Activated CD8-positive, alpha-beta T cell treated with anti-CD3 and anti-CD28 coated beads for 36 hours (primary cell): Measurements from ENCODE around the gene ZNF155. TPM values are rescaled to one million over a fixed set of nuclear protein-coding genes. Genes with fewer than 3 reads are reported as not detected.
"Not testable (repeated sequence)": the region's sequence is repeated elsewhere in the genome, so short reads cannot be mapped to it uniquely, and the experiment has no call there.

Source experiments
- ATAC-seq: fragments of 200-7000 bp; cut with Tn5 transposase; one replicate; pipeline ENCODE4 v1.10.0; 2021; ENCODE audit warnings: mild to moderate bottlenecking, moderate library complexity
- CTCF ChIA-PET: fragments of 350-600 bp; sonication (Branson Sonifier 250); formaldehyde crosslinking; loops from one replicate; lab custom pipeline; 2021; ENCODE audit warnings: antibody characterized with exemption; lab: Charles Lee
- POLR2A ChIA-PET: fragments of 350-600 bp; sonication (Branson Sonifier 250); formaldehyde crosslinking; loops from one replicate; lab custom pipeline; 2021; ENCODE audit warnings: antibody characterized with exemption; lab: Charles Lee
- DNase-seq: peaks from one replicate; pipeline ENCODE4 v3.0.0-alpha.2; 2020
- H3K27ac Mint-ChIP-seq: one replicate; pipeline ENCODE4 v1.8.0; 2021; ENCODE audit warnings: mild to moderate bottlenecking, mixed read lengths
- H3K27me3 Mint-ChIP-seq: one replicate; pipeline ENCODE4 v1.8.0; 2021; ENCODE audit warnings: mixed read lengths
- H3K36me3 Mint-ChIP-seq: one replicate; pipeline ENCODE4 v1.8.0; 2021; ENCODE audit warnings: low read depth, mixed read lengths
- H3K4me1 Mint-ChIP-seq: one replicate; pipeline ENCODE4 v1.8.0; 2021; ENCODE audit warnings: low read depth, mixed read lengths
- H3K4me3 Mint-ChIP-seq: one replicate; pipeline ENCODE4 v1.8.0; 2021; ENCODE audit warnings: mild to moderate bottlenecking, moderate library complexity, mixed read lengths
- H3K9me3 Mint-ChIP-seq: one replicate; pipeline ENCODE4 v1.8.0; 2021; ENCODE audit warnings: mixed read lengths
- CTCF ChIP-seq: fragments of 200-600 bp; IDR thresholded peaks from one replicate; pipeline ENCODE4 v1.8.0; 2022; ENCODE audit warnings: antibody characterized with exemption, mild to moderate bottlenecking
- intact Hi-C: fragments of 100-400 bp; cut with micrococcal nuclease; formaldehyde crosslinking; loops from one replicate; pipeline ENCODE4 v1.10.0; 2022
- total RNA-seq, 2 experiments: library from RNA; stranded (reverse); gene quantifications; one replicate each; pipeline ENCODE4 v1.2.3, GENCODE V29; 2021

The ZNF155 gene
- total RNA-seq, 2 experiments from 2014 or later = 2.6 to 2.9 TPM

GRCh38 chr19:43940719-43941118, 43.3 kb upstream of the ZNF155 start:
- no peak for ATAC-seq
- ChIA-PET CTCF (no interaction called here), POLR2A (interaction anchor here (0.7 kb wide), 1 partner anchor 333 kb away, joined by 3 read pairs; no protein-coding TSS in a partner anchor)
- H3K4me1 Mint-ChIP-seq = peaks cover 2% of the 10 kb centered on the region
- no peak overlapping the region for H3K27ac Mint-ChIP-seq
- intact Hi-C loops = no loop called here
- H3K4me3 Mint-ChIP-seq = no peak overlapping the region
- DNase-seq = no peak
- peaks cover 3% of the 10 kb centered on the region for H3K9me3 Mint-ChIP-seq
- no peak for TF ChIP-seq CTCF
- H3K27me3 Mint-ChIP-seq = peaks cover 7% of the 10 kb centered on the region
- no peaks in the 10 kb centered on the region for H3K36me3 Mint-ChIP-seq

- no peak overlapping the region for H3K4me3 Mint-ChIP-seq
- H3K9me3 Mint-ChIP-seq = peaks cover 7% of the 10 kb centered on the region
- H3K4me1 Mint-ChIP-seq = no peaks in the 10 kb centered on the region
- POLR2A ChIA-PET = interaction anchor here (0.7 kb wide), 1 partner anchor 332 kb away, joined by 3 read pairs; no protein-coding TSS in a partner anchor
- CTCF ChIA-PET = no interaction called here
- peaks cover 10% of the 10 kb centered on the region for H3K27me3 Mint-ChIP-seq
- DNase-seq (no peak), ATAC-seq (no peak)
- intact Hi-C loops = no loop called here
- no peak overlapping the region for H3K27ac Mint-ChIP-seq
- TF ChIP-seq CTCF = no peak
- no peaks in the 10 kb centered on the region for H3K36me3 Mint-ChIP-seq
Measured at GRCh38 chr19:43941209-43941608, 42.8 kb upstream of the ZNF155 start.

GRCh38 chr19:43947412-43947811, 36.6 kb upstream of the ZNF155 start:
- H3K4me3 Mint-ChIP-seq, CTCF ChIA-PET, H3K27ac Mint-ChIP-seq, intact Hi-C loops, DNase-seq, ATAC-seq, H3K4me1 Mint-ChIP-seq: not testable (repeated sequence)
- Mint-ChIP-seq H3K27me3 (peaks cover 20% of the 10 kb centered on the region), H3K36me3 (peaks cover 15% of the 10 kb centered on the region), H3K9me3 (peaks cover 44% of the 10 kb centered on the region)
- POLR2A ChIA-PET = interaction anchor here (1.9 kb wide), 1 partner anchor 12 kb away, joined by 5 read pairs; the partner anchor contains the start of gene ZNF45

- H3K4me3 Mint-ChIP-seq, CTCF ChIA-PET, POLR2A ChIA-PET, DNase-seq, ATAC-seq, H3K27ac Mint-ChIP-seq, intact Hi-C loops, H3K4me1 Mint-ChIP-seq: not testable (repeated sequence)
- Mint-ChIP-seq H3K36me3 (peaks cover 16% of the 10 kb centered on the region), H3K27me3 (peaks cover 20% of the 10 kb centered on the region), H3K9me3 (peaks cover 45% of the 10 kb centered on the region)
Measured at GRCh38 chr19:43949803-43950202, 34.2 kb upstream of the ZNF155 start.

- DNase-seq = peak; percentile 81
- H3K4me1 Mint-ChIP-seq = peaks cover 7% of the 10 kb centered on the region
- peaks cover 16% of the 10 kb centered on the region for H3K36me3 Mint-ChIP-seq
- H3K9me3 Mint-ChIP-seq = peaks cover 43% of the 10 kb centered on the region
- H3K4me3 Mint-ChIP-seq = peak within 1 kb of the TSS; percentile 96
- CTCF ChIA-PET = interaction anchor here (1.3 kb wide), 1 partner anchor 16 kb away, joined by 5 read pairs; the partner anchor contains the start of gene ZNF45
- POLR2A ChIA-PET = interaction anchor here (1.4 kb wide), 1 partner anchor 16 kb away, joined by 5 read pairs; the partner anchor contains the start of gene ZNF45
- no peak for TF ChIP-seq CTCF
- peaks cover 14% of the 10 kb centered on the region for H3K27me3 Mint-ChIP-seq
- H3K27ac Mint-ChIP-seq = peak within 1 kb of the TSS; percentile 86
- intact Hi-C loops = no loop called here
- peak; percentile 96 for ATAC-seq
Measured at GRCh38 chr19:43950834-43951645, 32.9 kb upstream of the ZNF155 start, which contains the start of gene ZNF221. Gene ZNF221 (plus strand): TSS chr19:43951228. CDS start chr19:43962727, 11,499 bp downstream.

- Mint-ChIP-seq H3K4me1 (peaks cover 1% of the 10 kb centered on the region), H3K27ac (no peak overlapping the region), H3K9me3 (peaks cover 15% of the 10 kb centered on the region), H3K4me3 (no peak overlapping the region), H3K36me3 (peaks cover 13% of the 10 kb centered on the region), H3K27me3 (no peaks in the 10 kb centered on the region)
- ATAC-seq = no peak
- DNase-seq = no peak
- intact Hi-C loops = no loop called here
- POLR2A ChIA-PET = no interaction called here
- no peak for TF ChIP-seq CTCF
- CTCF ChIA-PET = no interaction called here
Measured at GRCh38 chr19:43956827-43957226, 27.2 kb upstream of the ZNF155 start.
